ENCODE data around the gene ZYX. TPM values are rescaled to one million over a fixed set of nuclear protein-coding genes. Genes with fewer than 3 reads are reported as not detected.

The ZYX gene
- total and polyA plus RNA-seq, 9 of the 15 experiments (the other 6 are each of a cell fraction or from before 2014, with no cell fraction given) = 1.8 to 130 (median 15.7) TPM

- Histone ChIP-seq H3K27me3 (ENCODE audit: control insufficient read depth in 2 of 2, insufficient read depth in 2 of 2, low read length in 2 of 2) (no peaks in the 10 kb centered on the region), H3K4me2 (ENCODE audit: insufficient read depth, low read length) (no peak overlapping the region), H3K9me1 (ENCODE audit: control insufficient read depth, insufficient read depth, low read length) (peaks cover 18% of the 10 kb centered on the region), H2AFZ (ENCODE audit: low read depth, low read length) (no peak overlapping the region), H3K79me2 (ENCODE audit: control insufficient read depth, insufficient read depth, low read length) (peaks cover 12% of the 10 kb centered on the region), H3K27ac (ENCODE audit: extremely low read depth, low read depth, low read length) (no peak overlapping the region), H3K36me3 (ENCODE audit: control insufficient read depth, insufficient read depth, low read length) (peaks cover 66% of the 10 kb centered on the region; the same call in 2 of the 3 replicates), H4K20me1 (replicated peaks; ENCODE audit: control insufficient read depth, insufficient read depth, low read length) (peaks cover 13% of the 10 kb centered on the region), H3K9me3 (replicated peaks; ENCODE audit: control insufficient read depth, insufficient read depth, low read depth, low read length) (no peaks in the 10 kb centered on the region), H3K4me3 (no peak overlapping the region), H3K4me1 (replicated peaks in 1 of 2; ENCODE audit: control insufficient read depth in 2 of 2, insufficient read depth in 2 of 2, low read length in 2 of 2) (peaks cover 16 to 47% of the 10 kb centered on the region in 2 experiments; a peak in 4 of 5 replicates), H3K9ac (ENCODE audit: insufficient read depth in 1 of 2, low read depth in 2 of 2, low read length in 2 of 2) (peak overlapping the region in 1 of 2 experiments; percentile 11; a peak in 1 of 4 replicates)
- ChIA-PET POLR2A (interaction anchor here (0.7 to 2.4 kb wide), 8 partner anchors 9 to 181 kb away, joined by 3 to 46 read pairs (median 6); no protein-coding TSS in a partner anchor), CTCF (ENCODE audit: low intra/inter-chr PET ratio) (no interaction called here)
- DNase-seq (ENCODE audit: extremely low read depth in 1 of 4, low spot score in 3 of 4) (no peak), ATAC-seq (no peak), FAIRE-seq (peak; percentile 71)
- no TSS peak for BruUV-seq (replicated peaks)
- in situ Hi-C loops (cut with MboI) = no loop called here
- WGBS (ENCODE audit: insufficient coverage, low coverage, missing lambda C conversion rate) = 75% methylated on average over 12 of the region's 14 CpGs
- intact Hi-C loops (cut with micrococcal nuclease) = loop anchor here (5.0 kb wide), 1 partner anchor 38 kb away; no protein-coding TSS in a partner anchor
- TF ChIP-seq ARID2 (IDR thresholded peaks at IDR 0.05) (peak; percentile 39; the same call in 1 of the 2 replicates), CUX1 (CRISPR knock-in tag; IDR thresholded peaks at IDR 0.05) (no peak), ZNF274 (IDR thresholded peaks at IDR 0.05; ENCODE audit: borderline replicate concordance, low read depth, low read length) (no peak), KLF13 (tag; IDR thresholded peaks at IDR 0.05; ENCODE audit: borderline replicate concordance, low read depth) (no peak), SRF (CRISPR knock-in tag; IDR thresholded peaks at IDR 0.05) (no peak), FOXM1 (IDR thresholded peaks at IDR 0.05; ENCODE audit: low read depth) (no peak), FOXM1 (CRISPR knock-in tag; IDR thresholded peaks at IDR 0.05; ENCODE audit: low read depth) (peak; percentile 49; the same call in 1 of the 2 replicates), SMARCA5 (IDR thresholded peaks at IDR 0.05) (peak; percentile 62; the same call in 1 of the 2 replicates), BCLAF1 (IDR thresholded peaks at IDR 0.05; ENCODE audit: borderline replicate concordance in 1 of 2, control insufficient read depth in 1 of 2, low read depth in 2 of 2, low read length in 1 of 2) (0 out of 4 replicates have a peak, but pooled peaks of 1 of the 2 experiments have one; percentile 1), ZNF140 (CRISPR knock-in tag; IDR thresholded peaks at IDR 0.05) (no peak), THRAP3 (IDR thresholded peaks at IDR 0.05; ENCODE audit: borderline replicate concordance) (0 out of 2 replicates have a peak, but pooled peaks have one; percentile 19)
Observed at GRCh38 chr7:143384661-143385631, 3.8 kb downstream of the ZYX start.

All from K562 (cell line).